Fibroblast of lung (primary cell): ENCODE measurements around the gene ECEL1.

Source experiments
- CTCF ChIP-seq, 2 donors: IDR thresholded peaks in 1 of 2; conservative IDR thresholded peaks in 1 of 2; 1 replicate in 1 of 2; 2 replicates in 1 of 2; pipeline ENCODE4 v1.5.1; 2011 to 2012; ENCODE audit warnings: low read length in 2 of 2, control low read depth in 1 of 2, inconsistent platforms in 1 of 2, low read depth in 1 of 2, mild to moderate bottlenecking in 1 of 2
- EZH2 ChIP-seq: IDR thresholded peaks from 2 replicates; pipeline ENCODE4 v1.5.1; 2012; ENCODE audit warnings: low read length, control low read depth, mild to moderate bottlenecking; ENCODE audit errors: missing control alignments

GRCh38 chr2:232508251-232508650, 20.6 kb upstream of the ECEL1 start:
- no peak for TF ChIP-seq CTCF (conservative IDR thresholded peaks at IDR 0.05 in 1 of 2, IDR thresholded peaks at IDR 0.05 in 1 of 2; ENCODE audit: low read depth in 1 of 2, low read length in 2 of 2)
- TF ChIP-seq EZH2, result no peak
